NT2/D1 (cell line): ENCODE measurements around the gene MOV10.
"Not testable (repeated sequence)": the region's sequence is repeated elsewhere in the genome, so short reads cannot be mapped to it uniquely, and the experiment has no call there.

Experiments
- DNase-seq: peaks from one replicate; pipeline ENCODE4 v3.0.0-alpha.2; 2011; ENCODE audit warnings: low read depth, low spot score
- H3K27me3 ChIP-seq: 2 replicates; pipeline ENCODE4 v1.6.0; 2011; ENCODE audit warnings: mild to moderate bottlenecking; ENCODE audit not compliant: insufficient read length, insufficient read depth
- H3K36me3 ChIP-seq: 2 replicates; pipeline ENCODE4 v1.6.1; 2011; ENCODE audit warnings: mild to moderate bottlenecking, low read length, mixed read lengths; ENCODE audit not compliant: insufficient read depth, insufficient read length
- H3K4me1 ChIP-seq: 2 replicates; pipeline ENCODE4 v1.5.1; 2011; ENCODE audit not compliant: insufficient read depth, insufficient read length
- H3K4me3 ChIP-seq: 2 replicates; pipeline ENCODE4 v1.5.1; 2011; ENCODE audit warnings: low read depth; ENCODE audit not compliant: insufficient read length
- H3K9ac ChIP-seq: 2 replicates; pipeline ENCODE4 v1.6.0; 2011; ENCODE audit warnings: low read depth; ENCODE audit not compliant: insufficient read length
- H3K9me3 ChIP-seq: 2 replicates; pipeline ENCODE4 v1.5.1; 2011; ENCODE audit warnings: mild to moderate bottlenecking, low read length; ENCODE audit not compliant: insufficient read depth
- SUZ12 ChIP-seq: IDR thresholded peaks from 2 replicates; pipeline ENCODE4 v1.6.1; 2011; ENCODE audit not compliant: insufficient read length, insufficient read depth; ENCODE audit errors: extremely low read depth
- YY1 ChIP-seq: IDR thresholded peaks from 2 replicates; pipeline ENCODE4 v1.6.1; 2011; ENCODE audit not compliant: insufficient read length, insufficient read depth
- ZNF274 ChIP-seq: IDR thresholded peaks from 2 replicates; pipeline ENCODE4 v1.6.1; 2011; ENCODE audit warnings: mild to moderate bottlenecking, low read depth, low read length

MOV10 gene

GRCh38 chr1:112634367-112634766 is 40.1 kb upstream of the MOV10 start:
- H3K9me3 ChIP-seq, result peaks cover 6% of the 10 kb centered on the region
- TF ChIP-seq SUZ12 (no peak), ZNF274 (no peak), YY1 (no peak)
- H3K36me3 ChIP-seq, result peaks cover 22% of the 10 kb centered on the region
- H3K27me3 ChIP-seq, result no peaks in the 10 kb centered on the region
- no peak overlapping the region for H3K9ac ChIP-seq
- no peak overlapping the region for H3K4me3 ChIP-seq
- no peak for DNase-seq
- no peaks in the 10 kb centered on the region for H3K4me1 ChIP-seq

- no peak for DNase-seq
- peaks cover 14% of the 10 kb centered on the region for H3K36me3 ChIP-seq
- no peaks in the 10 kb centered on the region for H3K4me1 ChIP-seq
- H3K4me3 ChIP-seq, result no peak overlapping the region
- peaks cover 8% of the 10 kb centered on the region for H3K9me3 ChIP-seq
- no peaks in the 10 kb centered on the region for H3K27me3 ChIP-seq
- TF ChIP-seq YY1 (no peak), SUZ12 (no peak), ZNF274 (no peak)
- H3K9ac ChIP-seq, result no peak overlapping the region
Measured at GRCh38 chr1:112636056-112636455, 38.4 kb upstream of the MOV10 start.

GRCh38 chr1:112636597-112637253 is 37.7 kb upstream of the MOV10 start:
- H3K4me1 ChIP-seq, result no peaks in the 10 kb centered on the region

GRCh38 chr1:112637254-112638109 is 37.0 kb upstream of the MOV10 start:
- Histone ChIP-seq H3K36me3 (peaks cover 11% of the 10 kb centered on the region), H3K4me1 (no peaks in the 10 kb centered on the region), H3K4me3 (no peak overlapping the region), H3K9ac (no peak overlapping the region), H3K9me3 (peaks cover 8% of the 10 kb centered on the region), H3K27me3 (no peaks in the 10 kb centered on the region)
- TF ChIP-seq YY1 (no peak), SUZ12 (no peak)
- no peak for DNase-seq

More at GRCh38 chr1:112636597-112637253, 37.7 kb upstream of the MOV10 start:
- peaks cover 8% of the 10 kb centered on the region for H3K9me3 ChIP-seq
- H3K27me3 ChIP-seq, result no peaks in the 10 kb centered on the region
- DNase-seq, result no peak
- H3K9ac ChIP-seq, result no peak overlapping the region
- H3K4me3 ChIP-seq, result no peak overlapping the region
- no peak for TF ChIP-seq SUZ12
- no peak for TF ChIP-seq YY1
- TF ChIP-seq ZNF274, result no peak
- H3K36me3 ChIP-seq, result peaks cover 11% of the 10 kb centered on the region

GRCh38 chr1:112638110-112638428 is 36.4 kb upstream of the MOV10 start:
- peaks cover 8% of the 10 kb centered on the region for H3K9me3 ChIP-seq
- peaks cover 11% of the 10 kb centered on the region for H3K36me3 ChIP-seq
- H3K4me1 ChIP-seq, result no peaks in the 10 kb centered on the region
- DNase-seq, result no peak
- H3K4me3 ChIP-seq, result no peak overlapping the region
- H3K27me3 ChIP-seq, result no peaks in the 10 kb centered on the region
- H3K9ac ChIP-seq, result no peak overlapping the region
- no peak for TF ChIP-seq ZNF274
- no peak for TF ChIP-seq YY1
- TF ChIP-seq SUZ12, result no peak

- not testable (repeated sequence) for H3K27me3 ChIP-seq, H3K4me3 ChIP-seq, H3K9me3 ChIP-seq, H3K4me1 ChIP-seq, H3K9ac ChIP-seq, DNase-seq
- peaks cover 22% of the 10 kb centered on the region for H3K36me3 ChIP-seq
Measured at GRCh38 chr1:112640437-112640836, 34.0 kb upstream of the MOV10 start.

- no peak for DNase-seq
- no peak overlapping the region for H3K9ac ChIP-seq
- H3K27me3 ChIP-seq, result no peaks in the 10 kb centered on the region
- peaks cover 8% of the 10 kb centered on the region for H3K9me3 ChIP-seq
- TF ChIP-seq ZNF274 (no peak), SUZ12 (no peak), YY1 (no peak)
- H3K4me1 ChIP-seq, result no peaks in the 10 kb centered on the region
- H3K4me3 ChIP-seq, result no peak overlapping the region
- peaks cover 28% of the 10 kb centered on the region for H3K36me3 ChIP-seq
Measured at GRCh38 chr1:112643080-112643479, 31.4 kb upstream of the MOV10 start.
